Fibroblast of lung (primary cell): ENCODE results near the gene ARID1B.

Experiments
- CTCF ChIP-seq, 2 donors: IDR thresholded peaks in 1 of 2; conservative IDR thresholded peaks in 1 of 2; 1 replicate in 1 of 2; 2 replicates in 1 of 2; pipeline ENCODE4 v1.5.1; 2011 to 2012; ENCODE audit warnings: low read length in 2 of 2, control low read depth in 1 of 2, inconsistent platforms in 1 of 2, low read depth in 1 of 2, mild to moderate bottlenecking in 1 of 2
- EZH2 ChIP-seq: IDR thresholded peaks from 2 replicates; pipeline ENCODE4 v1.5.1; 2012; ENCODE audit warnings: low read length, control low read depth, mild to moderate bottlenecking; ENCODE audit errors: missing control alignments

- no peak for TF ChIP-seq CTCF (conservative IDR thresholded peaks at IDR 0.05 in 1 of 2, IDR thresholded peaks at IDR 0.05 in 1 of 2; ENCODE audit: low read depth in 1 of 2, low read length in 2 of 2)
- TF ChIP-seq EZH2 = no peak
Observed at GRCh38 chr6:157047328-157047727, 270.1 kb downstream of the ARID1B start.
